CD4-positive, CD25-positive, alpha-beta regulatory T cell (primary cell): ENCODE data around the gene MYO16. TPM values are rescaled to one million over a fixed set of nuclear protein-coding genes. Genes with fewer than 3 reads are reported as not detected.
A peak's percentile ranks its signal among the peaks of the same experiment; 100 is the strongest.

Experiments used
- ATAC-seq, 2 donors: fragments of 150-1000 bp; cut with Tn5 transposase; one replicate each; pipeline ENCODE4 v1.10.0; 2021; ENCODE audit warnings: low read depth in 2 of 2, moderate number of reproducible peaks in 2 of 2, moderate library complexity in 1 of 2
- DNase-seq, 3 donors: peaks; one replicate each; pipeline versions ENCODE4 v3.0.0 to v3.0.0-alpha.2; 2012 to 2022; ENCODE audit warnings: mixed read lengths in 1 of 3
- H3K27ac ChIP-seq: one replicate; pipeline ENCODE4 v1.7.0; 2013; ENCODE audit warnings: mild to moderate bottlenecking, low read length; ENCODE audit not compliant: insufficient read depth, poor library complexity, severe bottlenecking
- H3K27me3 ChIP-seq: one replicate; pipeline ENCODE4 v1.7.0; 2013; ENCODE audit warnings: low read length; ENCODE audit not compliant: control insufficient read depth, insufficient read depth
- H3K36me3 ChIP-seq: one replicate; pipeline ENCODE4 v1.7.0; 2013; ENCODE audit warnings: mild to moderate bottlenecking, low read length, moderate library complexity; ENCODE audit not compliant: control insufficient read depth, insufficient read depth
- H3K4me1 ChIP-seq: 2 replicates; pipeline ENCODE4 v1.7.0; 2013; ENCODE audit warnings: mild to moderate bottlenecking, low read length; ENCODE audit not compliant: insufficient read depth, control insufficient read depth, poor library complexity, severe bottlenecking
- H3K4me3 ChIP-seq: one replicate; pipeline ENCODE4 v1.7.0; 2013; ENCODE audit warnings: low read depth, mild to moderate bottlenecking, low read length, moderate library complexity
- H3K9me3 ChIP-seq, 2 experiments: 1 replicate in 1 of 2; 2 replicates in 1 of 2; pipeline ENCODE4 v1.7.0; 2013; ENCODE audit warnings: low read length in 2 of 2, mild to moderate bottlenecking in 1 of 2, moderate library complexity in 1 of 2; ENCODE audit not compliant: control insufficient read depth in 2 of 2
- H3K27ac Mint-ChIP-seq, 3 donors: one replicate each; pipeline ENCODE4 v1.8.0; 2020 to 2022; ENCODE audit warnings: mild to moderate bottlenecking in 3 of 3, mixed read lengths in 3 of 3, moderate library complexity in 2 of 3
- H3K27me3 Mint-ChIP-seq: one replicate; pipeline ENCODE4 v1.8.0; 2022; ENCODE audit warnings: mild to moderate bottlenecking, mixed read lengths
- H3K36me3 Mint-ChIP-seq: one replicate; pipeline ENCODE4 v1.8.0; 2020; ENCODE audit warnings: mixed read lengths
- H3K4me1 Mint-ChIP-seq, 4 donors: one replicate each; pipeline ENCODE4 v1.8.0; 2020 to 2022; ENCODE audit warnings: mixed read lengths in 4 of 4, mild to moderate bottlenecking in 1 of 4
- H3K4me3 Mint-ChIP-seq, 4 donors: one replicate each; pipeline ENCODE4 v1.8.0; 2020 to 2022; ENCODE audit warnings: mild to moderate bottlenecking in 4 of 4, mixed read lengths in 4 of 4, moderate library complexity in 3 of 4
- H3K9me3 Mint-ChIP-seq, 7 donors: one replicate each; pipeline ENCODE4 v1.8.0; 2020 to 2022; ENCODE audit warnings: mixed read lengths in 7 of 7, mild to moderate bottlenecking in 3 of 7, moderate library complexity in 2 of 7
- polyA plus RNA-seq, 4 donors: library from polyadenylated mRNA; unstranded; fragments of 300-500 nt; fragmentation: Illumina TruSeq; gene quantifications; one replicate each; pipeline ENCODE4 v1.2.3, GENCODE V29; 2021
- total RNA-seq: library from RNA; stranded (reverse); gene quantifications from one replicate; pipeline ENCODE4 v1.2.3, GENCODE V29; 2022

Gene MYO16
- total and polyA plus RNA-seq, 5 donors from 2014 or later: 0.08 to 2.3 (median 0.29) TPM

- H3K4me1 ChIP-seq: no peaks in the 10 kb centered on the region
- H3K27me3 ChIP-seq: no peaks in the 10 kb centered on the region
- Mint-ChIP-seq H3K4me3 (no peak overlapping the region), H3K9me3 (peaks cover 0 to 3% (median 0%) of the 10 kb centered on the region in 7 donors), H3K4me1 (no peaks in the 10 kb centered on the region), H3K27ac (no peak overlapping the region), H3K36me3 (no peaks in the 10 kb centered on the region), H3K27me3 (no peaks in the 10 kb centered on the region)
- DNase-seq (no peak), ATAC-seq (no peak)
- H3K9me3 ChIP-seq: no peaks in the 10 kb centered on the region
- H3K4me3 ChIP-seq: no peak overlapping the region
- no peak overlapping the region for H3K27ac ChIP-seq
- no peaks in the 10 kb centered on the region for H3K36me3 ChIP-seq
Measured at GRCh38 chr13:109199280-109199679, 569.9 kb downstream of the MYO16 start.

GRCh38 chr13:109200556-109200955 lies 571.1 kb downstream of the MYO16 start:
- no peaks in the 10 kb centered on the region for H3K36me3 Mint-ChIP-seq

DNA sequence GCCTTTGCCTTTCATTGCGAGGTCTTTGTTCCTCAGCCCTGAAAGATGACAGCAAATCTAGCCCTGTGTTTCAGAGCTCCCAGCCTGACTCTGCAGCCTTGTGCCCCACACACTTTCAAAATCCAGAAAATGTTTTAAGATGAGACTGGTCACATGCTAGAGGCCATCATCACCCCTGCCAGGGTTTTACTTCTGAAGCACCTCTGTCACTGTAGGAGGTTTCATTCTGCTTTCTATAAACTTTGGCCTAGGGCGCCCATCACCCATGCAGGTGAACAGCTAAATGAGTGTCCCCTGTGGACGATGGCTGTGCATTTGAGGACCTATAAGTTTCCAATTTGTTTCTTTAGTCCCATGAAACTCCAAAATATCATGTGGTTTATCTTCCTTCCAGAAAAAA lies 574.2 kb downstream of the MYO16 start:
- no peaks in the 10 kb centered on the region for H3K9me3 ChIP-seq
- Mint-ChIP-seq H3K27me3 (no peaks in the 10 kb centered on the region), H3K36me3 (no peaks in the 10 kb centered on the region), H3K27ac (no peak overlapping the region), H3K4me3 (no peak overlapping the region), H3K4me1 (no peaks in the 10 kb centered on the region), H3K9me3 (peaks cover 0 to 7% (median 0%) of the 10 kb centered on the region in 7 donors)
- DNase-seq (no peak), ATAC-seq (no peak)
- H3K27ac ChIP-seq: no peak overlapping the region
- no peak overlapping the region for H3K4me3 ChIP-seq
- no peaks in the 10 kb centered on the region for H3K4me1 ChIP-seq
- H3K36me3 ChIP-seq: no peaks in the 10 kb centered on the region
- no peaks in the 10 kb centered on the region for H3K27me3 ChIP-seq

More at GRCh38 chr13:109200556-109200955, 571.1 kb downstream of the MYO16 start:
- Mint-ChIP-seq H3K4me3 (no peak overlapping the region), H3K27ac (no peak overlapping the region), H3K9me3 (peaks cover 0 to 7% (median 0%) of the 10 kb centered on the region in 7 donors), H3K4me1 (no peaks in the 10 kb centered on the region), H3K27me3 (no peaks in the 10 kb centered on the region)
- no peak overlapping the region for H3K4me3 ChIP-seq
- DNase-seq (no peak), ATAC-seq (no peak)
- H3K27ac ChIP-seq: no peak overlapping the region
- H3K4me1 ChIP-seq: no peaks in the 10 kb centered on the region
- H3K9me3 ChIP-seq: no peaks in the 10 kb centered on the region
- H3K27me3 ChIP-seq: no peaks in the 10 kb centered on the region
- H3K36me3 ChIP-seq: no peaks in the 10 kb centered on the region

DNA sequence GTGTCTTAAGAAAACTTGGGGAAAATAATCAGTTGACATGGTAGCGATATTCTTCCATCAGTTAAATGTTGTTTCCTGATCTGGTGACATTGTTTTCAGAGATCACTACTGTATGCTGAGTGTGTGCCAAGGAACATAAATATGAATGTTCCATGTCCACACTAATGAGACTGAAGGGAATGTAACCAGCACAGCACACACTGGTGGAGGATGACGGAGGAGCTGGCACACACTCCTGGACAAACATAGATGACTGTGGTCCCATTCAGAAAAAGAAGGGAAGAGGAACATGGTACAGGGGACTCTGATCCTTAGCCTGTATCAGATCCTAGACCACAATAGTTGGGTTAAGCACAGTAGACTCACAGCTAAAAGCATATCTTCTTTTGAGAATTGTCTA lies 574.8 kb downstream of the MYO16 start:
- no peaks in the 10 kb centered on the region for H3K36me3 Mint-ChIP-seq
- H3K4me1 Mint-ChIP-seq: no peaks in the 10 kb centered on the region
- no peak overlapping the region for H3K4me3 Mint-ChIP-seq
- H3K27ac Mint-ChIP-seq: no peak overlapping the region
- DNase-seq: no peak
- H3K4me3 ChIP-seq: no peak overlapping the region
- no peaks in the 10 kb centered on the region for H3K27me3 ChIP-seq
- no peaks in the 10 kb centered on the region for H3K27me3 Mint-ChIP-seq
- H3K9me3 Mint-ChIP-seq: peaks cover 0 to 7% (median 0%) of the 10 kb centered on the region in 7 donors
- H3K36me3 ChIP-seq: no peaks in the 10 kb centered on the region
- no peak overlapping the region for H3K27ac ChIP-seq
- no peaks in the 10 kb centered on the region for H3K9me3 ChIP-seq
- no peaks in the 10 kb centered on the region for H3K4me1 ChIP-seq
- ATAC-seq: no peak

GRCh38 chr13:109204657-109205056 lies 575.2 kb downstream of the MYO16 start:
- no peaks in the 10 kb centered on the region for H3K4me1 Mint-ChIP-seq
- H3K9me3 ChIP-seq: no peaks in the 10 kb centered on the region
- no peak overlapping the region for H3K4me3 Mint-ChIP-seq
- H3K4me3 ChIP-seq: no peak overlapping the region
- H3K27me3 Mint-ChIP-seq: no peaks in the 10 kb centered on the region
- DNase-seq (no peak), ATAC-seq (no peak)
- H3K27ac Mint-ChIP-seq: no peak overlapping the region
- no peak overlapping the region for H3K27ac ChIP-seq
- H3K27me3 ChIP-seq: no peaks in the 10 kb centered on the region
- H3K36me3 Mint-ChIP-seq: no peaks in the 10 kb centered on the region
- no peaks in the 10 kb centered on the region for H3K36me3 ChIP-seq
- H3K4me1 ChIP-seq: no peaks in the 10 kb centered on the region
- H3K9me3 Mint-ChIP-seq: peaks cover 0 to 7% (median 0%) of the 10 kb centered on the region in 7 donors

DNA sequence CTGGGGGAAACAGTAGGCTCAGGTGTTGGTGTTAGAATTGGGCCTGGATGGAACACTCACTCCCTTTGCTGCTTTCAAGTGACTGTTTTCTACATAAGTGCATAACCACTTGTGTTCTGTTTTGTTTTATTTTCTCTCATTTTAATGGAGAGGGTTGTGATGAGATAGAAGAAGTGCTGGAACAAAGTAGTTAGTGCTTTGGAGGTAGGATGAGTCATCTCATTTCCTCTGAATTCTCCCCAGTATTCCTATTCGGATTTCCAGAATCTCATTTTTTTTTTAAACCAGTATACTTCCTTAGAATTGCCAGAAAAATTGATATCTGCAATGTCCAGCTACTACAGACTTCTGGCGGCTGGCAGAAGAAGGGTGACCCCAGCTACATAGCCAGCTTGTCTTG lies 575.9 kb downstream of the MYO16 start:
- ATAC-seq: no peak
- H3K27ac Mint-ChIP-seq: no peak overlapping the region
- no peak overlapping the region for H3K27ac ChIP-seq

GRCh38 chr13:109206616-109207015 lies 577.2 kb downstream of the MYO16 start:
- H3K4me3 Mint-ChIP-seq: no peak overlapping the region
- no peaks in the 10 kb centered on the region for H3K27me3 Mint-ChIP-seq
- H3K36me3 ChIP-seq: no peaks in the 10 kb centered on the region
- H3K4me1 Mint-ChIP-seq: no peaks in the 10 kb centered on the region
- no peak for DNase-seq
- H3K27me3 ChIP-seq: no peaks in the 10 kb centered on the region
- H3K27ac ChIP-seq: no peak overlapping the region
- no peak for ATAC-seq
- no peaks in the 10 kb centered on the region for H3K4me1 ChIP-seq
- H3K27ac Mint-ChIP-seq: no peak overlapping the region
- H3K4me3 ChIP-seq: no peak overlapping the region
- H3K9me3 ChIP-seq: no peaks in the 10 kb centered on the region
- peaks cover 0 to 5% (median 0%) of the 10 kb centered on the region in 7 donors for H3K9me3 Mint-ChIP-seq
- no peaks in the 10 kb centered on the region for H3K36me3 Mint-ChIP-seq

More for the DNA sequence above, 575.9 kb downstream of the MYO16 start:
- Mint-ChIP-seq H3K36me3 (no peaks in the 10 kb centered on the region), H3K27me3 (no peaks in the 10 kb centered on the region), H3K9me3 (peaks cover 0 to 7% (median 0%) of the 10 kb centered on the region in 7 donors), H3K4me1 (no peaks in the 10 kb centered on the region), H3K4me3 (no peak overlapping the region)
- no peaks in the 10 kb centered on the region for H3K27me3 ChIP-seq
- H3K9me3 ChIP-seq: no peaks in the 10 kb centered on the region
- no peak for DNase-seq
- no peaks in the 10 kb centered on the region for H3K36me3 ChIP-seq
- H3K4me1 ChIP-seq: no peaks in the 10 kb centered on the region
- H3K4me3 ChIP-seq: no peak overlapping the region

DNA sequence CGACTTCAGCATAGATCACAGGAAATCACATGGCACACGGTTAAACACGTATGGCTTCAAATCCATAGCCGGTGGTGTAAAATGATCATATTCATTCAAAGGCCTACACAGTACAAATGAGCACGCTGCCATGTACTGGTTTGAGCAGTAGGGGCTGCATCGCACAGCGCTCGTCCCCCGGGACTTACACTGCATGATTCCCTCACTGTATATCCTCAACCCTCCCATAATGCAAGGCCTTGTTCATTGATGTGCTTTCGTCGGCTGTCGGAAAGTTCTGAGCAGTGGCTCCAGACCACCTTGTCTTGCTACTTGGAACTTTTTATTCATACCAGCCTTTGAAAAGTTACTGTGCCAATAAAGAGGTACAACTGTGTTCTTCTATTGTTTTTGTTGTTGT lies 578.2 kb downstream of the MYO16 start:
- no peaks in the 10 kb centered on the region for H3K27me3 ChIP-seq
- H3K4me1 Mint-ChIP-seq: no peaks in the 10 kb centered on the region
- no peak overlapping the region for H3K27ac ChIP-seq
- no peak overlapping the region for H3K4me3 ChIP-seq
- no peak overlapping the region for H3K4me3 Mint-ChIP-seq
- H3K36me3 Mint-ChIP-seq: no peaks in the 10 kb centered on the region
- H3K27me3 Mint-ChIP-seq: no peaks in the 10 kb centered on the region
- H3K27ac Mint-ChIP-seq: peak overlapping the region in 1 of 3 donors; percentile 28
- H3K9me3 ChIP-seq: no peaks in the 10 kb centered on the region
- no peaks in the 10 kb centered on the region for H3K36me3 ChIP-seq
- H3K9me3 Mint-ChIP-seq: peaks cover 0 to 4% (median 0%) of the 10 kb centered on the region in 7 donors
- ATAC-seq (no peak), DNase-seq (no peak)
- H3K4me1 ChIP-seq: no peaks in the 10 kb centered on the region
